GF-D8 (cell line): Measurements from ENCODE around the gene ACOT9.
"Not testable (repeated sequence)": the region's sequence is repeated elsewhere in the genome, so short reads cannot be mapped to it uniquely, and the experiment has no call there.

Experiments
- DNase-seq: peaks from one replicate; lab custom pipeline; 2025; lab: John Stamatoyannopoulos, UW

The ACOT9 gene

DNA sequence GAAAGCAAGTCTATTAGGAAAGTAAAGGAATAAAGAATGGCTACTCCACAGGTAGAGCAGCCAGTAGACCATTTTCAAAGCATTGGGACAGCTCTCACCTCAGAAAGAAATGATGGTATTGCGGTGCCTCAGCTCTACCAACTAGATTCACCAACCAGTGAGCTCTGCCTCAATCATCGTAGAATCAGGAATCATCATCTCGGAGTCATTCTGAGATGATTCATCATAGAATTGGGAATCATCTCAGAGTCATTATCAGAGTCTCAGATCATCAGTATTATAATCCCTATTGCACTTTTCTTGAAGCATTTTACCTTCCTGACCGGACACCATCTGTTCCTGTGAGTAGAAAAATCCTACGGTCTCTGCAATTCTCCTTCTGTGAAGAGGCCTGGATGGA, 22.4 kb upstream of the ACOT9 start:
- DNase-seq = no peak

DNA sequence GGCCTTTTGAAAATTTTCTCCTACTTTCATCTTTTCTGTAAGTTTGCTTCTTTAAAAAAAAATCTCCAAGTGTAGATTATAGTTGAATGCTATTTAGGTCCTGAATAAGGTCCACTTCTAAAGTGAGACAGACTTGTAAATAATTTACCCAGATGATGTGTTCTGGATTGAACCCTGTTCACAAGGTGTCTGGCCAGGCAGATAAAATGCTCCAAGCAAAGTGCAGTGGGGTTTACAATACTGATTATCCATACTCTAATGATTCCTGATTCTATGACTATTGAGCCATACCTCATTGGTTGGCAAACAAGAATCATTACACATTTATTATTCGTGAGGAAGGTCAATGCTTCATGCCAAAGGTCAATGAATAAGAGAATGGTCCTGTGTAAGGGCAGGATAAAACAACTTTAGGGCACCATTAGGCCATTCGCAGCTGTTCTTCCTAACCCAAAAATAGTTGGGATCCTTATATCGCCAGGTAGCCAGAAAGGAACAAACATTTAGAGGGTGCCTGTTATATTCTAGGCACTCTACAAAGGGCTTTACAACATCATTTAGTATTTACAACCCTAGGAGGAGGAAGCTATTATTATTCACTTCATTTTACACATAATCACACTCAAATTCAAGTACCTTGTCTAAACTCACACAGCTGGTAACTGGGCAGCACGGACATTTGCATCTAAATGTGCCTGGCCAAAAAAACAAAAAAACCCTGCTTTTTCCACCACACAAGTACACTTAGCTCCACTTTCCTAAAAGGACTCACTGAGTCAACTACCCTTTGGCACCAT, 21.3 kb upstream of the ACOT9 start:
- DNase-seq = no peak

- no peak for DNase-seq
These were observed 16.7 kb upstream of the ACOT9 start for GRCh38 chrX:23759821-23760220.

- DNase-seq = peak; percentile 39
These were observed 13.1 kb upstream of the ACOT9 start for GRCh38 chrX:23756165-23756564.

- no peak for DNase-seq
These were observed 11.6 kb upstream of the ACOT9 start for GRCh38 chrX:23754664-23755063.

DNA sequence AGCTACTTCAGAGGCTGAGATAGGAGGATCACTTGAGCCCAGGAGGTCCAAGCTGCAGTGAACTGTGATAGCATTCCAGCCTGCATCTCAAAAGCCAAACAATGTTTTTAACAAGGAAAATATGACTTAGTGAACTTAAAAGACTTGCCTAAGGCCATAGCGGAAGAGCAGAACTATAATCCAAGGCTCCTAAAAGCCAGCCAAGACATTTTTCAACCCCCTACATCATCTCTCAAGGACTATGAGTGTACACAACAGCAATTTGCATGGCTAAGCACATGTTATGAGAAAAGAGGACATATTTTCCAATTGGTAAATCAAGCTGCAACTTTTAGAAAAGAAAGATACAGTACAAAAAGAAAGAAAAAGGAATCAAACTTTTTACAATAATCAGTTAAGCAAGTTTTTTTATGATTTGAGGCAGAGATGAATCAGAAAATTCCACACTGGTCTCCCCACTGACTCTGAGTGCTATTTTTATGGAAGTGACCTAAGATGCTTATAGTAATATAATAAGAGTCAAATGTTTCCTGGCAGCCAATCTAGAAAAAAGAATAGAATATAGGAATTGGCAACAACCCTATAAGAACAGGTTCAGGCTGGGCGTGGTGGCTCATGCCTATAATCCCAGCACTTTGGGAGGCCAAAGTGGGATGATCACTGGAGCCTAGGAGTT, 9.8 kb upstream of the ACOT9 start:
- DNase-seq = no peak

- no peak for DNase-seq
These were observed 6.5 kb upstream of the ACOT9 start for GRCh38 chrX:23749576-23749975.

DNA sequence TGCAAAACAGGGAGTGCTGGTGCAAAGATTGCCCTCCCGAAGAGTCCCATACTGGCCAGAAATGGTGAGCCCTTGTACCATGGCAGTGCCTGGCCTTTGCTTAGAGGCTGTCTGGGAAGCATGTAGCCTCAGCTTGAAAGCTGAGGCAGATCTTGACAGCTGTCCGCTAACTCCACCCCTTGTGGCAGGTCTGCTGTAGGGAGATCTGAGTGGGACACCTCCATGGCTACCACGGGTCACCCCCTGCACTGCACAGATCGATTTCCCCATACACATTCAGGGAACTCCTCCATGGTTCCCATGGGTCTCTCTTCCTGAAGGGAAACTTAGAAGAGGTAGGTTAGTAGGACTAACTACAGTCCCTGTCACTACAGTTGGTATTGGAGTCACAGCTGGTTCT, 6.1 kb upstream of the ACOT9 start:
- no peak for DNase-seq

DNA sequence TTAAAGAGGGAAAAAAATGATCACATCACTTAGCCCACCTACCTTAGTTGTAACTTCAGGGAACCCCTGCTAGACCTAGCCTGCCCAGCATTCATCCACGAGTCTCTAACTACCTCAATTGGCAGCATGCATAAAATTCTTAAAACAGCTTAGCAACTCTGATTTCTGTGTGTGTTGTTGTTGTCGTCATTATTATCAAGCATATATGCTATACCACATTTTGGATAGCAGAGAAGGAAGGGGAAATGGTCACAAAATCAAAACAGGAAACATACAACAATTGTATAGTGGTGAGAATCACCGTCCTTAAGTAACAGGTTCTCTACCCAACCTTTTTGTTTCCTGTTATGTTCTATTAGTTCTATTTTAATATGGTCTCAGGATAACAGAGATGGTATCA, 2.7 kb upstream of the ACOT9 start:
- no peak for DNase-seq

- DNase-seq = not testable (repeated sequence)
These were observed 521 bp upstream of the ACOT9 start for GRCh38 chrX:23743623-23743971.

GRCh38 chrX:23742174-23742696, 841 bp downstream of the ACOT9 start:
- no peak for DNase-seq

DNA sequence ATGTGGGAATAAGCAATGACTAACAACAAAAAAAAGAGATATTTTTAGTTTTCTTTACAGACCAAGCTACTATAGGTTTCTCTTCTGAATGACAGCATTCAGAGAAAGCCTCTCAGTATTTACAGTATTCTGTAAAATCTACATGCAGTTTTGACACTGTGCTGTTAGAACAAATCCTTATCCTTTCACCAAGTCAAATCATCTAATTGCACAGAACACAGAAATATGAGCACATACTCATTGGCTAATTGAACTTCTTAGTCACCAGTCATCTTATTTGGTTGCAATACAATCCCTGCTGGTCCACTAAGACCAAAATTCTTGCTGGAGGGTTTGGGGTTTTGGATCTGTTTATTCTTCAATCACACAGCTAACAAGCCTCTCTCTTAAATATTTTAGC, 5.7 kb downstream of the ACOT9 start:
- no peak for DNase-seq

DNA sequence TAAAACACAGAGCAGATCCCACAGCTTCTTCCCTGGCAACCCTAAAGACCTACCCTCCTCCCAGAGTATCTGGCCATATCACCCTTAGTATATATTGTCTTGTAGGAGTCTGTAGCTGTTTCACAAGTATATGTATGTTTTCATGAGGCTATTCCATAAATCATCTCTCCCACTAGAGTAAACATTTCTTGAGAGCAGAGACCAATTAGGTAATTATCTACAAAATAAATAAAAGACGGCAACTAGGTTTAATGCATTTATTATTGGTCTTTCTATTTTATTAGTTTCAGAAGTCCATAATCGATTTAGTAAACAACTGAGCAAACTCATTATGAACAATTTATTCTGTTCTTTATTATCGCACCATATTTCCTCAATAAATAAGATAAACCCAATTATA, 7.0 kb downstream of the ACOT9 start:
- no peak for DNase-seq

- DNase-seq = no peak
These were observed 10.4 kb downstream of the ACOT9 start for GRCh38 chrX:23732704-23733103.

GRCh38 chrX:23731951-23732350, 11.1 kb downstream of the ACOT9 start:
- no peak for DNase-seq

DNA sequence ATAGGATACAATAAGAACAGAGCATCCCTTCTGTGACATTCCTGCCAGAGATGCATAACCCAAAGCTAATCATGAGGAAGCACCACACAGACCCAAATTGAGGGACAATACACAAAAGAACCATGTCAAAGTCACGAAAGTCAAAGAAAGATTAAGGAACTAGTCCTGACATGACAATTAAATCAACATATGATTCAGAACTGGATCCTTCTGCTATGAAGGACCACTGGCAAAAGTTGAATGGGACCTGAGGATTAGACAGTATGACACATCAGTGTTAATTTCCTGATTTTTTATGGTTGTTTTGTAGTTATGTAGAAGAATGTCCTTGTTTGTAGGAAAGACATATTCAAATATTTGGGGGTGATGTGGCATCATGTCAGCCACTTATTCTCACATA, 13.9 kb downstream of the ACOT9 start:
- DNase-seq = no peak

DNA sequence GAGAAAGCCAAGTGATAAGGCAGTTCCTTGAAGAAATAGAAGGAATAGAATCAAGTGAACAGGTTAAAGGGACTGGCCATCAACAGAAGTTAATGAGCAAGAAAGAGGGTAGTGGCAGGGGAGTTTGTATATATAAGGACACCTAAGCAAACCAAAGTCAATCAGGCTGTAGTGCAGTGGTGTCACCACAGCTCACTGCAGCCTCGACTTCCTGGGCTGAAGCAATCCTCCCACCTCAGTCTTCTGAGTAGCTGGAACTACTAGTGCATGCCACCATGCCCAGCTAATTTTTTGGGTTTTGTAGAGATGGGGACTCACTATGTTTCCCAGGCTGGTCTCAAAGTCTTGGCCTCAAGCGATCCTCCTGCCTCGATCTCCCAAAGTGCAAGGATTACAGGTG, 15.9 kb downstream of the ACOT9 start:
- peak; percentile 50 for DNase-seq

DNA sequence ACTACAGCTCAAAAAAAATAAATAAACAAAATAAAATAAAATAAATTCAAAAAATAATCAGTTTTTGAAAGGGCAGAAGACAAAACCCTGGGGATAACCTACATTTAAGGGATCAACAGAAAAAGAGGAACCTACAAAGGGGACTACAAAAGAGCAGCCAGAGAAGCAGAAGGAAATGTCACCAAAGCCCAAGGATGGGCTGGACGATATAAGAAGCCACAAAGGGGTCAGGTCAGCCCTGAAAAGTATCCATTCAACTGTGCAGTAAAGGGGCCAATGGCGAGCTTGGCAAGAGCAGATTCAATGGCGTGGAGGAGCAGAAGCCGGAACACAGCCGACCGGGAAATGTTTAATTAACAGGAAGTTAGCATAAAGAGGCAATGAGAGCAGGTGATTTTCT, 16.9 kb downstream of the ACOT9 start:
- peak; percentile 69 for DNase-seq

DNA sequence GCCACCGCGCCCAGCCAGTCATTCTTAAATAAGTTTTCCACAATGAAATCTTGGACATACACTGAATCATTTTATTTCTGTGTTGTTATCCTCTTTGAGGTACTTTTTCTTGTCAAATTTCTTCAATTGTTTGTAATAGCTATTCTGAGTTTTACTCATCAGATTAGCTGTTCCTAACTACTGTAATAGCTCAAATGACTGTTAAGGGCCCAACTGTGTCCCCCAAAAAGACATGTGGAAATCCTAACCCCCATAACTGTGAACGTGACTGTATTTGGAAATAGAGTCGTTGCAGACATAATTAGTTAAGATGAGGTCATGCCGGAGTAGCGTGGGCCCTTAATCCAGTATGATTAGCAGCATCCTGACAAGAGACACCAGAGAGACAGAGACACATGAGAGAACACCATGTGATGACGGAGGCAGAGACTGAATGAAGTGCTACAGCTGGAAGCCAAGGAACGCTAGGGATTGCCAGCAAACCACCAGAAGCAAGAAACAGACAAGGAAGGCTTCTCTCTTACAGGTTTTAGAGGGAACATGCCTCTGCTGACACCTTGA, 22.9 kb downstream of the ACOT9 start:
- no peak for DNase-seq

DNA sequence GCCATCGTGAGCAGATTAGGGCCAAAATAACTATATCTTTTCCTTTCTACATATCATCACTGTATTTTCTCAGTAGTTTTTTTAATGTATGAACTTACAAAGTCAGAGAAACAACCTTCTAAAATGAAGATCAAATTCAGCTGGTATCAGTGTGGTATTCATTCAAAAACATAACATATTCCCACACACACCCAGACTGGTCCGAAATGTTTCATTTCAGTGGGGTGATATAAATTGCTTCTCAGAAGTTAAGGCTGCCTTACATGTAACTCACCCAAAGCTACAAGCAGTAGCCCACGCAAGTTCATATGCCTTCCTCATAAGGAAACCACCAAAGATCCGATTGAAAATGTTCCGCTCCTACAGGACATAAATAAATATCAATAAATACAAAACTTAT, 37.8 kb downstream of the ACOT9 start:
- no peak for DNase-seq

GRCh38 chrX:23704673-23705206, 38.3 kb downstream of the ACOT9 start:
- no peak for DNase-seq

- DNase-seq = peak; percentile 33
These were observed 43.4 kb downstream of the ACOT9 start for GRCh38 chrX:23699636-23700194.

DNA sequence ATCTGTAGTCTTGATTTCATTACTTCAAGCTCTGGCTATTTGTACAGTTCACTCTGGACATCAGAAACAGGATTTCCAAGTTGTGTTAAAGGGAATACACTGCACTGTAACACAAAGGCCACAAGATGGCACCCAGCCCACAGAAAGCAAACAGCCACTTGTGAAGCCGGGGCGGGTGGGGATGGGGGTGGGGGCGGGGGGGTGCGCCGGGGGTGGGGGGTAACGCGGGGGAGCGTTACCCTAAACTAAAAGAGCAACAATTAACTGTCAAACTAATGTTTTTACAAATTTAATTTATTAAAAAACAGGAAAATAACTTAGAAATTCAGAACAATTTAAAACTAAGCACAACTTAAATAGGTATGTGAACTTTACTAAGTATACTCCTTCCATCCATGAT, 48.5 kb downstream of the ACOT9 start:
- no peak for DNase-seq
